A549 (cell line): ENCODE measurements around the gene PLEKHS1. TPM values are rescaled to one million over a fixed set of nuclear protein-coding genes. Genes with fewer than 3 reads are reported as not detected.

Experiments
- ATAC-seq, 2 experiments: fragments of 200-7000 bp in 1 of 2; fragments of >200 bp in 1 of 2; cut with Nextera tagmentation in 1 of 2; cut with Tn5 transposase in 1 of 2; 3 replicates each; pipeline versions ENCODE4 v1.8.0 to v1.9.1; 2018 to 2020; ENCODE audit warnings: mild to moderate bottlenecking in 1 of 2, moderate library complexity in 1 of 2
- CTCF ChIA-PET: fragments of 300-600 bp; sonication (Branson Sonifier 250); formaldehyde crosslinking; extraction: SDS; loops from one replicate; lab custom pipeline; 2021; ENCODE audit warnings: antibody characterized with exemption, inconsistent platforms; lab: Yijun Ruan, JAX
- POLR2A ChIA-PET: fragments of 350-600 bp; formaldehyde crosslinking; extraction: SDS; loops from one replicate; lab custom pipeline; 2021; ENCODE audit warnings: antibody characterized with exemption, inconsistent platforms; lab: Yijun Ruan, JAX
- DNase-seq, 2 experiments: peaks; one replicate each; pipeline versions ENCODE4 v3.0.0 to v3.0.0-alpha.2; 2011 to 2016; ENCODE audit warnings: low read depth in 1 of 2, low spot score in 1 of 2
- FAIRE-seq: peaks from 2 replicates; lab custom pipeline; 2011; peaks lifted over from hg19 to GRCh38; lab: Jason Lieb, UNC
- H3K27ac ChIP-seq, 2 experiments: fragments of >200 bp; sonication (Bioruptor Twin); formaldehyde crosslinking; 3 replicates each; pipeline ENCODE4 v1.5.1; 2016 to 2017
- H3K4me1 ChIP-seq: fragments of >200 bp; sonication (Bioruptor Twin); formaldehyde crosslinking; 3 replicates; pipeline ENCODE4 v1.6.1; 2016
- H3K4me2 ChIP-seq: fragments of >200 bp; sonication (Bioruptor Twin); formaldehyde crosslinking; 3 replicates; pipeline ENCODE4 v1.6.1; 2016
- H3K4me3 ChIP-seq: fragments of >200 bp; sonication (Bioruptor Twin); formaldehyde crosslinking; 3 replicates; pipeline ENCODE4 v1.5.1; 2016
- H3K9me3 ChIP-seq: fragments of >200 bp; sonication (Bioruptor Twin); formaldehyde crosslinking; 3 replicates; pipeline ENCODE4 v1.6.1; 2016
- CHD2 ChIP-seq: fragments of 150-350 bp; IDR thresholded peaks from 2 replicates; pipeline ENCODE4 v1.6.1; 2014; ENCODE audit warnings: low read length; ENCODE audit not compliant: partially characterized antibody
- CHD4 ChIP-seq: fragments of 200-600 bp; sonication (generic); IDR thresholded peaks from 2 replicates; pipeline ENCODE4 v1.6.1; 2016; ENCODE audit warnings: antibody characterized with exemption, mild to moderate bottlenecking, borderline replicate concordance
- E2F6 ChIP-seq: IDR thresholded peaks from 2 replicates; pipeline ENCODE4 v1.6.1; 2012; ENCODE audit warnings: low read depth, borderline replicate concordance
- EHF ChIP-seq: fragments of 250-450 bp; sonication (Bioruptor Pico); IDR thresholded peaks from 2 replicates; pipeline ENCODE4 v1.5.0; 2020; ENCODE audit warnings: mild to moderate bottlenecking
- EHMT2 ChIP-seq: fragments of 200-600 bp; sonication (generic); IDR thresholded peaks from 2 replicates; pipeline ENCODE4 v1.6.1; 2016; ENCODE audit warnings: antibody characterized with exemption, low read depth, mild to moderate bottlenecking, moderate library complexity
- ELK1 ChIP-seq: fragments of 150-350 bp; IDR thresholded peaks from 2 replicates; pipeline ENCODE4 v1.6.1; 2014; ENCODE audit warnings: low read depth, mild to moderate bottlenecking, low read length
- HDAC2 ChIP-seq: fragments of 200-600 bp; sonication (generic); IDR thresholded peaks from 2 replicates; pipeline ENCODE4 v1.6.1; 2016
- HMGXB4 ChIP-seq: fragments of 250-450 bp; sonication (Bioruptor Pico); IDR thresholded peaks from 2 replicates; pipeline ENCODE4 v1.5.0; 2021; ENCODE audit warnings: mild to moderate bottlenecking, moderate library complexity, borderline replicate concordance
- HOXA7 ChIP-seq: fragments of 250-450 bp; sonication (Bioruptor Pico); IDR thresholded peaks from 2 replicates; pipeline ENCODE4 v1.5.0; 2020; ENCODE audit warnings: mild to moderate bottlenecking, moderate library complexity
- HOXB13 ChIP-seq: fragments of 250-450 bp; sonication (Bioruptor Pico); IDR thresholded peaks from 2 replicates; pipeline ENCODE4 v1.5.0; 2020; ENCODE audit warnings: low read depth, mild to moderate bottlenecking, moderate library complexity
- KDM1A ChIP-seq: fragments of 200-600 bp; sonication (generic); IDR thresholded peaks from 2 replicates; pipeline ENCODE4 v1.6.1; 2016; ENCODE audit warnings: low read depth, mild to moderate bottlenecking
- KDM5A ChIP-seq: fragments of 200-600 bp; sonication (generic); IDR thresholded peaks from 2 replicates; pipeline ENCODE4 v1.6.1; 2016; ENCODE audit warnings: antibody characterized with exemption, mild to moderate bottlenecking
- MAZ ChIP-seq: fragments of 150-350 bp; IDR thresholded peaks from 2 replicates; pipeline ENCODE4 v1.6.1; 2014; ENCODE audit warnings: antibody characterized with exemption, low read depth, low read length, borderline replicate concordance
- NFE2L2 ChIP-seq: fragments of 150-350 bp; conservative IDR thresholded peaks from 2 replicates; pipeline ENCODE4 v1.6.1; 2014; ENCODE audit warnings: low read length
- POLR2AphosphoS2 ChIP-seq: conservative IDR thresholded peaks from 2 replicates; pipeline ENCODE4 v1.6.1; 2012; ENCODE audit warnings: low read length, improper control_type of control experiment, inconsistent platforms
- RAD21 ChIP-seq, 2 experiments: fragments of >200 bp in 1 of 2; sonication (Bioruptor Twin) in 1 of 2; formaldehyde crosslinking in 1 of 2; IDR thresholded peaks in 1 of 2; conservative IDR thresholded peaks in 1 of 2; 2 replicates in 1 of 2; 3 replicates in 1 of 2; pipeline ENCODE4 v1.6.1; 2012 to 2018; ENCODE audit warnings: inconsistent platforms in 1 of 2
- RCOR1 ChIP-seq: fragments of 150-350 bp; IDR thresholded peaks from 2 replicates; pipeline ENCODE4 v1.6.1; 2014; ENCODE audit warnings: antibody characterized with exemption, low read length, low read depth
- USF2 ChIP-seq: fragments of 450-650 bp; IDR thresholded peaks from 2 replicates; pipeline ENCODE4 v1.6.1; 2014; ENCODE audit warnings: antibody characterized with exemption
- WGBS: methylation state at CpG from one replicate; pipeline ENCODE4 v1.1.6; 2017; ENCODE audit errors: missing lambda C conversion rate; 5-methylcytosine and 5-hydroxymethylcytosine counted together
- polyA plus RNA-seq, 4 experiments: library from polyadenylated mRNA; depleted of rRNA in 3 of 4; stranded (reverse); fragments of >200 nt; fragmentation: RNase III in 1 of 4; extraction: RNeasy Plus Mini Kit Qiagen cat#74134 plus additional on column Dnase treatment in 1 of 4; gene quantifications; 2 replicates in 3 of 4; 3 replicates in 1 of 4; pipeline ENCODE4 v1.2.3, GENCODE V29; 2011 to 2017

The PLEKHS1 gene
- polyA plus RNA-seq, 2 of the 4 experiments (the other 2 are of a cell fraction), result 0.03 to 0.05 TPM

- TF ChIP-seq ELK1 (no peak), HMGXB4 (CRISPR knock-in tag) (no peak), E2F6 (no peak), KDM1A (no peak)
Observed at GRCh38 chr10:113718969-113719822, 32.3 kb upstream of the PLEKHS1 start (continued).

- ChIA-PET POLR2A (no interaction called here), CTCF (interaction anchor here (1.0 to 1.5 kb wide), 2 partner anchors 11 to 79 kb away, joined by 3 read pairs; no protein-coding TSS in a partner anchor)
- 88% methylated on average over 8 of the region's 8 CpGs for WGBS
- no peak for DNase-seq
- no peak for FAIRE-seq
- H3K4me1 ChIP-seq, result no peaks in the 10 kb centered on the region
- TF ChIP-seq MAZ (no peak), EHF (CRISPR knock-in tag) (no peak), EHMT2 (no peak), HMGXB4 (CRISPR knock-in tag) (no peak), HDAC2 (no peak), HOXA7 (no peak), HOXB13 (CRISPR knock-in tag) (no peak), POLR2AphosphoS2 (no peak), CHD4 (no peak), CHD2 (no peak), NFE2L2 (no peak), RAD21 (conservative IDR thresholded peaks at IDR 0.05 in 1 of 2, IDR thresholded peaks at IDR 0.05 in 1 of 2) (no peak), KDM5A (no peak), RCOR1 (no peak), USF2 (no peak)
- TF ChIP-seq, all 56 proteins: peak for 0
- no peak overlapping the region for H3K27ac ChIP-seq
- H3K9me3 ChIP-seq, result no peaks in the 10 kb centered on the region
- no peak for ATAC-seq
- no peak overlapping the region for H3K4me2 ChIP-seq
- no peak overlapping the region for H3K4me3 ChIP-seq
Observed at GRCh38 chr10:113720386-113720785, 31.1 kb upstream of the PLEKHS1 start.
